ENCODE measurements around the gene FAM120A. TPM values are rescaled to one million over a fixed set of nuclear protein-coding genes. Genes with fewer than 3 reads are reported as not detected.

The FAM120A gene
- total and polyA plus RNA-seq, 9 of the 15 experiments (the other 6 are each of a cell fraction or from before 2014, with no cell fraction given): 8.7 to 71.0 (median 42.2) TPM

GRCh38 chr9:93566408-93567270, 115.2 kb downstream of the FAM120A start (continued):
- no peak for TF ChIP-seq KHSRP (IDR thresholded peaks at IDR 0.05)
- TF ChIP-seq ZNF316 (IDR thresholded peaks at IDR 0.05): no peak
- no peak for TF ChIP-seq ZFP30 (CRISPR knock-in tag; IDR thresholded peaks at IDR 0.05; ENCODE audit: borderline replicate concordance)
- 0 out of 2 replicates have a peak, but pooled peaks have one; percentile 15 for TF ChIP-seq TEAD4 (IDR thresholded peaks at IDR 0.05; ENCODE audit: low read length)
- no peak for TF ChIP-seq TEAD4 (CRISPR knock-in tag; IDR thresholded peaks at IDR 0.05; ENCODE audit: borderline replicate concordance)
- peak; percentile 70; the same call in 1 of the 2 replicates for TF ChIP-seq ZBTB7A (IDR thresholded peaks at IDR 0.05; ENCODE audit: borderline replicate concordance, control insufficient read depth, low read depth, low read length)
- no peak for TF ChIP-seq ZBTB33 (CRISPR knock-in tag; IDR thresholded peaks at IDR 0.05)
- no peak for TF ChIP-seq ZNF592 (IDR thresholded peaks at IDR 0.05)
- TF ChIP-seq TCF7L2 (IDR thresholded peaks at IDR 0.05; ENCODE audit: low read depth, low read length): no peak
- TF ChIP-seq ATF6 (CRISPR knock-in tag; IDR thresholded peaks at IDR 0.05): no peak
- TF ChIP-seq NELFE (IDR thresholded peaks at IDR 0.05; ENCODE audit: insufficient read depth, insufficient read length): no peak
- no peak for TF ChIP-seq PBX2 (CRISPR knock-in tag; IDR thresholded peaks at IDR 0.05; ENCODE audit: low read depth)
- no peak for TF ChIP-seq PBX2 (tag; conservative IDR thresholded peaks at IDR 0.05; ENCODE audit: low read depth)
- TF ChIP-seq PPARD (CRISPR knock-in tag; IDR thresholded peaks at IDR 0.05): no peak
- TF ChIP-seq ZNF511 (CRISPR knock-in tag; IDR thresholded peaks at IDR 0.05): no peak
